HG03520 (cell line): ENCODE results near the gene NPAS3.

Experiments used
- ATAC-seq: cut with Tn5 transposase; IDR thresholded peaks from one replicate; pipeline ENCODE4 v1.9.1; 2021; ENCODE audit warnings: mild to moderate bottlenecking, moderate library complexity; ENCODE audit not compliant: unreplicated experiment

Gene NPAS3

DNA sequence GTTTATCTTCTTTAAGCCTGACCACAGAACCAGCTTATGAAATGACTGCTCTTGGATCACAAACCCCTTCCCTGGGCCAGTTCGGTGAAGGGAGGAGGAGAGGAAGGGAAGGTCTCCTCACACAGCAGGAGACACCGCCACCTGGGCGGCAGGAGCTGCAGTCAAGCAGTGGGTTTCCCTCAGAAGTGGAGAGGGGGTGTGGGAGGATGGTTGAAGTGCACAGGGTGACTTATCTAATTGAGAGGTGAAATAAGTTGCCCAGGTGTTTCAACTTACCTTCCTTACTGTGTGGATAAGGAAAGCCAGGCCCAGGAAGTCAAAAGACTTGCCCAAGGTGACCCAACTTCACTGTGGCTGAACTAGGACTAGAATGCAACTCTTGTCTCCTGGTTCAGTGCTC, 905.4 kb downstream of the NPAS3 start:
- ATAC-seq = no peak

DNA sequence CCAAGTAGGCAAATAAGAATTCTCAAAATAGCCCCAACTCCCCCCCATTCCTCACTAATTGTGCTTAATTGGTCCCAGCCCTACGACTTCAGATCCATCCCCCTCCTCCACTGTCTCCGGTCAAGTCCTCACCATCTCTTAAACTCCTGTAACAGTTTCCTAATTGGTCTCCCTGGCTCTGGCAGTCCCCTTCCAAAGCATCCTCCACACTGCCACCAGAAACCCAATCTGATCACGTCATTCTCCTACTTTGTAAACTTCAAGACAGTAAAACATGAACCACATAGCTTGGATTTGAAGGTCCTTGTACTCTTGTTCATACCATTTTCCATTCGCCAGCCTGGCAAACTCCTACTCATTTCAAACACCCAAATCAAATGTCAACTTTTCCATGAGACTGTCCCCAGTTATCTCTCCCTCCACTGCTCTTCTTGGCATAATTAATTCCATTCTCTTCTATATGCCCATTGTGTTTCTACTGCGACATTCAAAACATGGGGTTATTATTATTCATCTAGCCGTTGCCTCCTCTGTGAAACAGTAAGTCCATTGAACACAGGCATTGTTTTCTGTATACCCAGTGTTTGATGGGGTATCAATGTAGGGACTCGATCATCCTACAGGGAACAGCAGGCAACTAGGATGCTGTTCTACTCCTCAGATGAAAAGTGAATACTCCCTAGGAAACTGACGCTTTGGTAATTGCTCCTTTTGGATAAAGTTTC, 907.6 kb downstream of the NPAS3 start:
- no peak for ATAC-seq

DNA sequence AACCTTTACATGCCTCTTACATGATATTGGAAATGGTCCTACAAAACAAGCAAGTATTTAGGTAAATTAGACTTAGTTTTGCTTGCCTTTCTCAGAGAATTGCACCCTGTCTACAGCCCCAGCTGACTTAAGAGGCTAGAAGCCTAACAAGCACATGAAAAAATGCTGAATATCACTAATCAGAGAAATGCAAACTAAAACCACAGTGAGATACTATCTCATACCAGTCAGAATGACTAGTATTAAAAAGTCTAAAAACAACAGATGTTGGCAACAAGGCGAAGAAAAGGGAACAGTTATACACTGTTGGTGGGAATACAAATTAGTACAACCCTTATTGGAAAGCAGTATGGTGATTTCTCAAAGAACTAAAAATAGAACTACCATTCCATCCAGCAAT, 908.4 kb downstream of the NPAS3 start:
- ATAC-seq = no peak

DNA sequence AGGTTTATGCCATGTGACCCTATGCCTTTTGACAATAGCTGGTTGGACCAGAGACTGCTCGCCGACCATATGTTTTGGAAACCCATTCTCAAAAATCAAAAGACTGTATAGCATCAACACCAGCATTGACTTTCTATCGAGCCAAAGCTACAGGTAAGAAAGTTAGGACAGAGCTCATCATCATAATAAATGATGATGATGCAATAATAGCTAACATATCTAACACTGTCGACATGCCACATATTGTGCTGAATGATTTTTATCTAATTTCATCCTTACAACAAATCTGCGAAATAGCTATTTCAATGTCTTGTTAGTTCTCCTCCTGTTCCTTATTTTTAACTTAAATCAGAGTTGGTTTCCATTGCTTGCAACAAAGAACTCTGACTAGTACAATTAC, 909.3 kb downstream of the NPAS3 start:
- no peak for ATAC-seq

DNA sequence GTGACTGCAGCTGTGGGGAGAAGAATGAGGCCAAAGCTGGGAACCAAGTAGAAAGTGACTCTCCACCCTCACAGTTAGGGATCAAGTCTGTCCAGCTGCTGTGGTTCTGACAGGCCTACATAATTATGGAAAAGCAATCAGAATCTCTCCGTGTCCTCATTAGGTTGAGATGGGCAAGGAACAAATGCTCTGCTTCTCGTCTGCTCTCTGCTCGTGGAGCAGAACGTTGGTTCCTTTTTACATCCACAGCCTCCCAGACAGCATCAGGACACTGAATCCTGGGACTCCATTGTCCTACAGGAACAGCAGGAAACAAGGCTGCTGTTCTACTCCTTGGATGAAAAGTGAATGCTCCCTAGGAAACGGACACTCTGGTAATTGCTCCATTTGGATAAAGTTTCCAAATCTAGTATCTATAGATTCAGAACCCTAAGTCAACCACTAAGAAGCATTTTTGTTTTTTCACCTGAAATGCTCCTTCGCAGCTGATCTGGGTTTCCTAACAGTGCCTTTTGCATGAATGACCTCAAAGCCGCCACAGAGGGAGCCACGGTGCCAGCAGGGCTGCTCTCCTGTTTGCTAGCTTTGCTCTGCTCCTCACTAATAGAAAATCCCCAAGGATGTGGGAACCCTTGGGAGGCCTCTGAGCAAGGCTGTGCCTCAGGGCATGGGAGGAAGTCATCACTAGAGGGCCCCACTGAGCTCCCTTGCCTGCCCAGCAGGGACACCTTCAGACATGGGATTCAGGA, 910.2 kb downstream of the NPAS3 start:
- no peak for ATAC-seq

DNA sequence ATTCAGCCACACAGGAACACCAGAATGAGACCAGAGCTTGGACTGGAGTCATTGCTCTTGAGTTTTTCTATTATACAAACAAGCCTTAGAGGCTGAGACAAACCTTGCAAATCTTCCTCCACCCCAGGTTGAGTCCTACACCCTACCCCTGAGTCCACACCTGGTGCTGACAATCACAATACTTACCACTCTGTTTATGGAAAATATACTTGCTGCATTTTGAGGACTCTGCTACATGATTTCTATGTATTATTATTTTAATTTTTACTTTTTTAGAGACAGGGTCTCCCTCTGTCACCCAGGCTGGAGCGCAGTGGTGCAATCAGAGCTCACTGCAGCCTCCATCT, 910.7 kb downstream of the NPAS3 start:
- ATAC-seq = no peak

DNA sequence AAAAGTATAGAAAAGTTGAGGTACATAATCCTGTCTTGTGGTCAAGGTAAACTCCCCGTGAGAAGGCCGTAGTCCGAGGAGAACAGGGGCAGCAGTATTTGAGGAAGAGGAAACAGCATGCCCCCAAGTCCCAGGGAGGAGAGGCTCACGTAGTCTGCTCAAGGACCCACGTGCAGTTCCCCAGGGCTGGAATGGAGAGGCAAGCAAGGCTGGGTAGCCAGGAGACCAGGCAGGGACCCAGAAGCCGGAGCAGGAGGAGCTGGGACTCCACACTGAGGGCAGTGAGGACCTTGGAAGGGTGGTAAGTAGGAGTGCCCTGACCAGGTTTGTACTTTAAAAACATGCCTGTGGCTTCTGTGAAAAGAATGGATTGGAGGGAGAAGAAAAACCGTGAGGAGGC, 912.1 kb downstream of the NPAS3 start:
- ATAC-seq = no peak

DNA sequence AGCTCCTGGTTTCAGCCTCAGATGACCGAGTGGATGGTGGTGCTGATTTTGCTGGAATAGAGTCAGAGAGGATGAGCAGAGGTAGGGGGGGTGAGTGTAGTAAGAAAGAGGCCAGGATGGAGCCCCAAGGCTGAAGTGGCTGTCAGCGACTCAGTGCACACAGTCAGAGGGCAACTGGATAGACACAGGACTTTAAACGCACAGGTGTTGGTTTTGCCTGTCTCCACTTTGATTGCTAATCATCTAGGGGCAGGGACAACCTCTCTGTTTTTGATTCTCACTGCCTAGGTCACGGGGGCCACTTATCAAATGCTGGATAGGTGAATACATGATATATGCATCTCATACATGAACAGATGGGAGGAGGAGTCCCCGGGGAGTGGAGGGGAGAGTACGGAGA, 912.7 kb downstream of the NPAS3 start:
- ATAC-seq = no peak

DNA sequence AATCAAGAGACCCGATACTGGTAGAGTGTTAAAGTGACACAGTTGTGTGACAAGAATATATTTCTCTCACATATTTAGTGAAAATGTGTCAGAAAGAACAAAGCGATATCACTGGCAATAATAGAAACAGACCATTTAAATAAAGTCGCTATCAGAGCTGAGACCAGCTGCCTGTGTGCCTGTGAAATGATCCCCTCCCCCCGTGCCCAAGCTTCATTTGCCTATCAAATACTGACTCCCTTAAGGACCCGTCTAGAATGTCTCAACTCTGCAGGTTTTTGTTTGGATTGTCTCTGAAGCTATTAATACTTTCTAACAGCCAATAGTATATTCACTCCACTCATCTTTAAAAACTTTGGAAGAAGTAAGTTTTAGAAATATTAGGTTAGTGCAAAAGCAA, 913.3 kb downstream of the NPAS3 start:
- no peak for ATAC-seq
